C4-2B (cell line): ENCODE measurements around the gene RPL4.

ENCODE experiments used
- CTCF ChIP-seq: fragments of 450-650 bp; conservative IDR thresholded peaks from 2 replicates; pipeline ENCODE4 v1.5.1; 2017; ENCODE audit warnings: mild to moderate bottlenecking
- ZFX ChIP-seq: fragments of 450-650 bp; IDR thresholded peaks from 2 replicates; pipeline ENCODE4 v1.6.1; 2017

DNA sequence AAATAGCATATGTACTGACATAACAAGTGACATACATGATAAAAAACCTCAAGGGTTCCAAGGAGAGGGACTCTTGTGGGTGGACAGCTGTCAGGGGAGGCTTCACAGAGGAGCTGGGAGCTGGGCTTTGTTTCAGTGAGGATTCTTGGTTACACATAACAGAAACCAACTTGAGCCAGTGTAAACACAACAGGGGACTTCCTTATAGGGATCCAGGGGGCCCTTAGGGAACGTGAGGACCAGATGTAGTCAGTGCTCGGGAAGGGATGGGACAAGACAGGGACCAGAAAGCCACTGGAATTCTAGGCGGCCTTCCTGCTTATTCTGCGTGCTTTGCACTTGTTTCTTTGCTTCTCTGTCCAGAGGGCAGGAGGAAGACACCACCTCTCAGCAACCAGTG is 42.0 kb downstream of the RPL4 start:
- TF ChIP-seq CTCF (no peak), ZFX (no peak)
